Psoas muscle (tissue), 8 donors: ENCODE results near the gene FBXO45. TPM values are rescaled to one million over a fixed set of nuclear protein-coding genes. Genes with fewer than 3 reads are reported as not detected.
A peak's percentile ranks its signal among the peaks of the same experiment; 100 is the strongest.

Source experiments
- ATAC-seq, 4 donors: fragments of 200-7000 bp; cut with Tn5 transposase; one replicate each; pipeline ENCODE4 v1.9.1; 2020; ENCODE audit warnings: moderate library complexity in 3 of 4, mild to moderate bottlenecking in 2 of 4
- DNase-seq, 2 donors: peaks; one replicate each; pipeline ENCODE4 v3.0.0-alpha.2; 2020
- H3K27ac ChIP-seq: fragments of 200-600 bp; one replicate; pipeline ENCODE4 v1.8.0; 2022
- H3K27me3 ChIP-seq, 3 donors: fragments of 200-600 bp in 1 of 3; one replicate each; pipeline versions ENCODE4 v1.6.1 to v1.8.0; 2013 to 2022; ENCODE audit warnings: low read length in 2 of 3, mild to moderate bottlenecking in 2 of 3, moderate library complexity in 1 of 3; ENCODE audit not compliant: insufficient read depth in 3 of 3
- H3K36me3 ChIP-seq, 2 donors: fragments of 200-600 bp in 1 of 2; one replicate each; pipeline versions ENCODE4 v1.6.1 to v1.8.0; 2013 to 2022; ENCODE audit warnings: low read depth in 1 of 2, mild to moderate bottlenecking in 1 of 2, moderate library complexity in 1 of 2; ENCODE audit not compliant: insufficient read depth in 1 of 2
- H3K4me1 ChIP-seq: fragments of 200-600 bp; one replicate; pipeline ENCODE4 v1.8.0; 2022
- H3K4me3 ChIP-seq: fragments of 200-600 bp; one replicate; pipeline ENCODE4 v1.8.0; 2022; ENCODE audit warnings: mild to moderate bottlenecking
- H3K9me3 ChIP-seq: fragments of 200-600 bp; one replicate; pipeline ENCODE4 v1.8.0; 2022
- WGBS, 3 donors: extraction: QIAGEN DNeasy Blood & Tissue Kit; methylation state at CpG; one replicate each; pipeline versions ENCODE4 v1.1.6 to v1.1.7; 2013; 5-methylcytosine and 5-hydroxymethylcytosine counted together
- intact Hi-C, 2 donors: fragments of 100-400 bp; cut with DNase I; formaldehyde crosslinking; loops; one replicate each; pipeline versions ENCODE4 v1.11.0 to v1.14.2; 2022
- polyA plus RNA-seq, 3 donors: library from polyadenylated mRNA; stranded (reverse); fragments of 200-250 nt; gene quantifications; one replicate each; pipeline ENCODE4 v1.2.3, GENCODE V29; 2013
- total RNA-seq, 4 donors: library from RNA; stranded (reverse); fragmentation: NEBNext Ultra II Directional in 2 of 4; extraction: Animal tissue kit (Norgen Biotek cat#: 25700) in 2 of 4; gene quantifications; one replicate each; pipeline versions ENCODE4 v1.2.1 to v1.2.4, GENCODE V29; 2021 to 2023
- TF ChIP-seq, protein P1 (sequence below): fragments of 200-600 bp; IDR thresholded peaks from one replicate; pipeline ENCODE4 v1.8.0; 2022; ENCODE audit warnings: antibody characterized with exemption
- donor health status: healthy with polysubstance abuse.
- donor health status: DM: no; HTN: no; CAD: no; lungs with moderate emphysema.
- donor health status: Bipolar disorder and iron deficiency.
- donor health status: healthy.
- donor health status: DM: yes; HTN: yes; CAD: no.
- donor health status: DM: no; HTN: no; CAD: no.
- donor health status: DM: no; HTN: no; CAD: no.
- donor health status: DM: yes; HTN: yes; CAD: no.

Gene FBXO45
- total and polyA plus RNA-seq, 7 donors, result 9.2 to 37.0 (median 15.3) TPM

DNA sequence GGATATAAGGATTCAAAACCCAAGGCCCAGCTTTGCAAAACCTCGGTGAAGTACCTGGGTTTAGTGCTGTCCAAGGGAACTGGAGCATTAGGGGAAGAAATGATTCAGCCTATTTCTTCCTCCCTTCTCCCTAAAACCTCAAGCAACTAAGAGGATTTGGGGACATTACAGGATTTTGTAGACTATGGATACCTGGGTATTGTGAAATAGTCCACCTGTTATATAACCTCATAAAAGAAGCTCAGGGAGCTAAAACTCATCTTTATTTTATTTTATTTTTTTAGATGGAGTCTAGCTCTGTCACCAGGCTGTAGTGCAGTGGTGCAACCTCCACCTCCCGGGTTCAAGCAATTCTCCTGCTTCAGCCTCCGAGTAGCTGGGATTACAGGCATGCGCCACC lies 44.6 kb upstream of the FBXO45 start:
- DNase-seq, result no peak
- intact Hi-C loops, result loop anchor here in 1 of 2 donors (5.0 kb wide), 1 partner anchor 42 kb away; no protein-coding TSS in a partner anchor
- 93 to 97% (median 95%) methylated on average over 4 of the region's 4 CpGs for WGBS, 3 donors
- Histone ChIP-seq H3K9me3 (peaks cover 12% of the 10 kb centered on the region), H3K36me3 (no peaks in the 10 kb centered on the region), H3K4me3 (no peak overlapping the region), H3K27me3 (no peaks in the 10 kb centered on the region), H3K27ac (no peak overlapping the region), H3K4me1 (no peaks in the 10 kb centered on the region)
- TF ChIP-seq, protein P1, sequence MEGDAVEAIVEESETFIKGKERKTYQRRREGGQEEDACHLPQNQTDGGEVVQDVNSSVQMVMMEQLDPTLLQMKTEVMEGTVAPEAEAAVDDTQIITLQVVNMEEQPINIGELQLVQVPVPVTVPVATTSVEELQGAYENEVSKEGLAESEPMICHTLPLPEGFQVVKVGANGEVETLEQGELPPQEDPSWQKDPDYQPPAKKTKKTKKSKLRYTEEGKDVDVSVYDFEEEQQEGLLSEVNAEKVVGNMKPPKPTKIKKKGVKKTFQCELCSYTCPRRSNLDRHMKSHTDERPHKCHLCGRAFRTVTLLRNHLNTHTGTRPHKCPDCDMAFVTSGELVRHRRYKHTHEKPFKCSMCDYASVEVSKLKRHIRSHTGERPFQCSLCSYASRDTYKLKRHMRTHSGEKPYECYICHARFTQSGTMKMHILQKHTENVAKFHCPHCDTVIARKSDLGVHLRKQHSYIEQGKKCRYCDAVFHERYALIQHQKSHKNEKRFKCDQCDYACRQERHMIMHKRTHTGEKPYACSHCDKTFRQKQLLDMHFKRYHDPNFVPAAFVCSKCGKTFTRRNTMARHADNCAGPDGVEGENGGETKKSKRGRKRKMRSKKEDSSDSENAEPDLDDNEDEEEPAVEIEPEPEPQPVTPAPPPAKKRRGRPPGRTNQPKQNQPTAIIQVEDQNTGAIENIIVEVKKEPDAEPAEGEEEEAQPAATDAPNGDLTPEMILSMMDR, result no peak
- no peak for ATAC-seq

DNA sequence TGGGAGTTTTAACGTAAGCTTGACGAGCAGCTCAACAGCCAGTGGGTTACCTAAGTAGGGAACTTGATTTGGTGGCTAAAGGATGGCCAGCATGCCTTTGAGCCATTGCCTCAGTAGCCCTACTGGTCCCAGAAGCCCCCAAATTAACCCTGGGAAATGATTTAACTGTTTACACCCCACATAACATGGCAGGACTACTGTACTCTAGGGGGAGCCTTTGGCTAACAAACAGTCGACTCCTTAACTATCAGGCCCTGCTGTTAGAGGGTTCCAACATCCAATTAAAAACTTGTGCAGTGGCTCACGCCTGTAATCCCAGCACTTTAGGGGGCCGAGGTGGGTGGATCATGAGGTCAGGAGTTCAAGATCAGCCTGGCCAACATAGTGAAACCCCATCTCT lies 43.9 kb upstream of the FBXO45 start:
- no peak for ATAC-seq
- intact Hi-C loops, result loop anchor here in 1 of 2 donors (5.0 kb wide), 1 partner anchor 42 kb away; no protein-coding TSS in a partner anchor
- no peak overlapping the region for H3K4me3 ChIP-seq
- no peaks in the 10 kb centered on the region for H3K36me3 ChIP-seq
- 50 to 57% (median 52%) methylated on average over 5 of the region's 5 CpGs for WGBS, 3 donors
- peaks cover 8% of the 10 kb centered on the region for H3K9me3 ChIP-seq
- no peak overlapping the region for H3K27ac ChIP-seq
- no peaks in the 10 kb centered on the region for H3K27me3 ChIP-seq
- no peak for DNase-seq
- TF ChIP-seq, protein P1, result no peak
- no peaks in the 10 kb centered on the region for H3K4me1 ChIP-seq

DNA sequence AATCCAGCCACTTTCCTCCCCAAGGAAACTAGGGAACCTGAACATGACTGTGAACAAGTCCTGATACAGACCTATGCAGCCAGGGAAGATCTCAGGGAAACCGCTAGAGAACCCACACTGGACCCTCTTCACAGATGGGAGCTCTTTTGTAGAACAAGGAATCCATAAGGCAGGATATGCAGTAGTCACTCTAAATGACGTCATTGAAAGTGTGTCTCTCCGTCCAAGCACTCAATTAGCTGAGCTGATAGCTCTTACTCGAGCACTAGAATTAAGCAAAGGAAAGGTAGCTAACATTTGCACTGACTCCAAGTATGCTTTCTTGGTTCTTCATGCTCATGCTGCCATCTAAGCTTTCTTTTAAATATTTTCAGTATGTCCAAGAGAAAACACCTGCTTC lies 43.3 kb upstream of the FBXO45 start:
- peaks cover 2% of the 10 kb centered on the region for H3K9me3 ChIP-seq
- no peaks in the 10 kb centered on the region for H3K36me3 ChIP-seq
- intact Hi-C loops, result no loop called here
- H3K27me3 ChIP-seq, result no peaks in the 10 kb centered on the region
- ATAC-seq (no peak), DNase-seq (no peak)
- no peak overlapping the region for H3K4me3 ChIP-seq
- H3K27ac ChIP-seq, result no peak overlapping the region
- TF ChIP-seq, protein P1, result no peak
- WGBS, 3 donors, result 83 to 86% (median 83%) methylated on average over 4 of the region's 4 CpGs
- no peaks in the 10 kb centered on the region for H3K4me1 ChIP-seq

DNA sequence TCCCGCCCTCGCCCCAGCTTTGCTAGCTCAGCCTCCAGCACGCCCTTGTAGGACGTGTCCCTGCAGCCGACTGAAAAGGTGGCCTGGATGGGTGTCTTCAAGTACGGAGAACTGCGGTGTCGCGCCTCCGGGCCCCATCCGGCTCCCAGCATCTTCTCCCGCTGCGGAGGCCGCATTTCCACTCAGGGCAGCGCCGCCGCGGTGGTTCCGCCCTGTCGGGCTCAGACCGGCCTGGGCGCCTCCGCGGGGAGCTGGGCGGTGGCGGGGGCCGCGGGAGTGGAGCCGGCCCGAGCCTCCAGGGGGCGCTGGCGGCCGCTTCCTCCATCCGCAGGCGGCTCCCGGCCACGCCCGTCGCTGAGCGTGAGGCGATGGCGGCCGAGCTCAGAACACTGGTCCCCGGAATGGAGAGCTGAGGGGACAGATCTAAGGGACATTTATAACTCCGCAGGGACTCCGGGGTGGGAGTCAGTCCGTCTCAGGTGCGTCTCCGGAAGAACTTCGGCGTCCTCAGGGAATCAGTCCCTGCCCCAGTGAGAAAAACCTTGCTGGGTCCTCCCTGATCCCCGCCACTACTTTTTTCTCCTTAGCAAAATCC lies 39.7 kb upstream of the FBXO45 start:
- 4 to 6% (median 6%) methylated on average over 50 to 52 of the region's 52 CpGs for WGBS, 3 donors
- H3K27ac ChIP-seq, result no peak overlapping the region
- no peaks in the 10 kb centered on the region for H3K4me1 ChIP-seq
- ATAC-seq (peak; percentile 86 to 98 (median 98)), DNase-seq (peak; percentile 82)
- H3K27me3 ChIP-seq, result peaks cover 0 to 2% (median 2%) of the 10 kb centered on the region in 3 donors
- H3K4me3 ChIP-seq, result peak overlapping the region; percentile 55
- no peaks in the 10 kb centered on the region for H3K9me3 ChIP-seq
- intact Hi-C loops, result loop anchor here in 1 of 2 donors (2.0 kb wide), 1 partner anchor 156 kb away; no protein-coding TSS in a partner anchor
- TF ChIP-seq, protein P1, result peak; percentile 61
- no peaks in the 10 kb centered on the region for H3K36me3 ChIP-seq

DNA sequence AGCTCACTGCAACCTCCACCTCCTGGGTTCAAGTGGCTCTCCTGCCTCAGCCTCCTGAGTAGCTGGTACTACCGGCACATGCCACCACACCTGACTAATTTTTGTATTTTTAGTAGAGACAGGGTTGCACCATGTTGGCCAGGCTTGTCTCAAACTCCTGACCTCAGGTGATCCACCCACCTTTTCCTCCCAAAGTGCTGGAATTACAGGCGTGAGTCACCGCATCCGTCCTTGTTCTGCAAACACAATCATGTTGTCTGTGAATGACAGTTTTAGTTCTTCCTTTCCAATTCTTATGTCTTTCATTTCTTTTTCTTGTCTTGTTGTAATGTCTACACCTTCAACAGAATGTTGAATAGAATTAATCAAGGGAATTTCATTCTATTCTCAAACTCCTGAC lies 37.0 kb upstream of the FBXO45 start:
- ATAC-seq, result no peak
- 84 to 91% (median 90%) methylated on average over 4 of the region's 4 CpGs for WGBS, 3 donors
- Histone ChIP-seq H3K27me3 (peaks cover 0 to 7% (median 2%) of the 10 kb centered on the region in 3 donors), H3K36me3 (no peaks in the 10 kb centered on the region), H3K4me3 (no peak overlapping the region), H3K9me3 (no peaks in the 10 kb centered on the region), H3K4me1 (no peaks in the 10 kb centered on the region), H3K27ac (no peak overlapping the region)
- intact Hi-C loops, result loop anchor here in 1 of 2 donors (10.0 kb wide), 1 partner anchor 103 kb away; the partner anchor contains the start of gene NRROS
- TF ChIP-seq, protein P1, result no peak
- no peak for DNase-seq
